ENCODE measurements around the gene CDK3.

The CDK3 gene

GRCh38 chr17:76014100-76014924 lies 13.7 kb downstream of the CDK3 start:
- H3K27me3 ChIP-seq (replicated peaks; ENCODE audit: control insufficient read depth, insufficient read depth, low read length, poor library complexity, severe bottlenecking) = no peaks in the 10 kb centered on the region
- H3K4me3 ChIP-seq (ENCODE audit: insufficient read depth, low read depth, low read length, poor library complexity, severe bottlenecking) = no peak overlapping the region
- no peak overlapping the region for H3K27ac ChIP-seq (ENCODE audit: insufficient read depth, low read length, poor library complexity, severe bottlenecking)
- no peaks in the 10 kb centered on the region for H3K4me1 ChIP-seq (ENCODE audit: control insufficient read depth, insufficient read depth, low read length, poor library complexity, severe bottlenecking)
- H3K9me3 ChIP-seq (ENCODE audit: control insufficient read depth, low read length) = no peaks in the 10 kb centered on the region
- peak; percentile 51 to 64 (median 51) for DNase-seq
- H3K36me3 ChIP-seq (ENCODE audit: control insufficient read depth, insufficient read depth, low read length) = no peaks in the 10 kb centered on the region

GRCh38 chr17:76014925-76015261 lies 14.2 kb downstream of the CDK3 start:
- DNase-seq = no peak
- Histone ChIP-seq H3K4me1 (ENCODE audit: control insufficient read depth, insufficient read depth, low read length, poor library complexity, severe bottlenecking) (no peaks in the 10 kb centered on the region), H3K4me3 (ENCODE audit: insufficient read depth, low read depth, low read length, poor library complexity, severe bottlenecking) (no peak overlapping the region), H3K27me3 (replicated peaks; ENCODE audit: control insufficient read depth, insufficient read depth, low read length, poor library complexity, severe bottlenecking) (no peaks in the 10 kb centered on the region), H3K9me3 (ENCODE audit: control insufficient read depth, low read length) (no peaks in the 10 kb centered on the region), H3K36me3 (ENCODE audit: control insufficient read depth, insufficient read depth, low read length) (no peaks in the 10 kb centered on the region), H3K27ac (ENCODE audit: insufficient read depth, low read length, poor library complexity, severe bottlenecking) (no peak overlapping the region)

GRCh38 chr17:76017481-76018339 lies 17.1 kb downstream of the CDK3 start:
- Histone ChIP-seq H3K9me3 (ENCODE audit: control insufficient read depth, low read length) (no peaks in the 10 kb centered on the region), H3K4me1 (ENCODE audit: control insufficient read depth, insufficient read depth, low read length, poor library complexity, severe bottlenecking) (no peaks in the 10 kb centered on the region), H3K36me3 (ENCODE audit: control insufficient read depth, insufficient read depth, low read length) (no peaks in the 10 kb centered on the region), H3K4me3 (ENCODE audit: insufficient read depth, low read depth, low read length, poor library complexity, severe bottlenecking) (no peak overlapping the region), H3K27me3 (replicated peaks; ENCODE audit: control insufficient read depth, insufficient read depth, low read length, poor library complexity, severe bottlenecking) (no peaks in the 10 kb centered on the region), H3K27ac (ENCODE audit: insufficient read depth, low read length, poor library complexity, severe bottlenecking) (no peak overlapping the region)
- no peak for DNase-seq

- no peak for DNase-seq
- Histone ChIP-seq H3K36me3 (ENCODE audit: control insufficient read depth, insufficient read depth, low read length) (no peaks in the 10 kb centered on the region), H3K27me3 (replicated peaks; ENCODE audit: control insufficient read depth, insufficient read depth, low read length, poor library complexity, severe bottlenecking) (no peaks in the 10 kb centered on the region), H3K4me1 (ENCODE audit: control insufficient read depth, insufficient read depth, low read length, poor library complexity, severe bottlenecking) (no peaks in the 10 kb centered on the region), H3K9me3 (ENCODE audit: control insufficient read depth, low read length) (no peaks in the 10 kb centered on the region), H3K27ac (ENCODE audit: insufficient read depth, low read length, poor library complexity, severe bottlenecking) (no peak overlapping the region), H3K4me3 (ENCODE audit: insufficient read depth, low read depth, low read length, poor library complexity, severe bottlenecking) (no peak overlapping the region)
Measured at GRCh38 chr17:76018340-76018680, 17.7 kb downstream of the CDK3 start.

- no peak overlapping the region for H3K27ac ChIP-seq (ENCODE audit: insufficient read depth, low read length, poor library complexity, severe bottlenecking)
- H3K4me1 ChIP-seq (ENCODE audit: control insufficient read depth, insufficient read depth, low read length, poor library complexity, severe bottlenecking) = no peaks in the 10 kb centered on the region
- H3K4me3 ChIP-seq (ENCODE audit: insufficient read depth, low read depth, low read length, poor library complexity, severe bottlenecking) = no peak overlapping the region
- no peaks in the 10 kb centered on the region for H3K36me3 ChIP-seq (ENCODE audit: control insufficient read depth, insufficient read depth, low read length)
- no peak for DNase-seq
- no peaks in the 10 kb centered on the region for H3K27me3 ChIP-seq (replicated peaks; ENCODE audit: control insufficient read depth, insufficient read depth, low read length, poor library complexity, severe bottlenecking)
- no peaks in the 10 kb centered on the region for H3K9me3 ChIP-seq (ENCODE audit: control insufficient read depth, low read length)
Measured at GRCh38 chr17:76018801-76019200, 18.1 kb downstream of the CDK3 start.

GRCh38 chr17:76019833-76020467 lies 19.3 kb downstream of the CDK3 start:
- Histone ChIP-seq H3K27me3 (replicated peaks; ENCODE audit: control insufficient read depth, insufficient read depth, low read length, poor library complexity, severe bottlenecking) (no peaks in the 10 kb centered on the region), H3K36me3 (ENCODE audit: control insufficient read depth, insufficient read depth, low read length) (no peaks in the 10 kb centered on the region), H3K4me3 (ENCODE audit: insufficient read depth, low read depth, low read length, poor library complexity, severe bottlenecking) (no peak overlapping the region), H3K27ac (ENCODE audit: insufficient read depth, low read length, poor library complexity, severe bottlenecking) (no peak overlapping the region), H3K9me3 (ENCODE audit: control insufficient read depth, low read length) (no peaks in the 10 kb centered on the region), H3K4me1 (ENCODE audit: control insufficient read depth, insufficient read depth, low read length, poor library complexity, severe bottlenecking) (no peaks in the 10 kb centered on the region)
- no peak for DNase-seq

GRCh38 chr17:76022285-76022684 lies 21.6 kb downstream of the CDK3 start:
- Histone ChIP-seq H3K27ac (ENCODE audit: insufficient read depth, low read length, poor library complexity, severe bottlenecking) (no peak overlapping the region), H3K9me3 (ENCODE audit: control insufficient read depth, low read length) (no peaks in the 10 kb centered on the region), H3K27me3 (replicated peaks; ENCODE audit: control insufficient read depth, insufficient read depth, low read length, poor library complexity, severe bottlenecking) (no peaks in the 10 kb centered on the region), H3K4me1 (ENCODE audit: control insufficient read depth, insufficient read depth, low read length, poor library complexity, severe bottlenecking) (no peaks in the 10 kb centered on the region), H3K4me3 (ENCODE audit: insufficient read depth, low read depth, low read length, poor library complexity, severe bottlenecking) (no peak overlapping the region), H3K36me3 (ENCODE audit: control insufficient read depth, insufficient read depth, low read length) (no peaks in the 10 kb centered on the region)
- DNase-seq = no peak

GRCh38 chr17:76022973-76023899 lies 22.6 kb downstream of the CDK3 start:
- DNase-seq = no peak
- H3K4me1 ChIP-seq (ENCODE audit: control insufficient read depth, insufficient read depth, low read length, poor library complexity, severe bottlenecking) = no peaks in the 10 kb centered on the region
- no peaks in the 10 kb centered on the region for H3K9me3 ChIP-seq (ENCODE audit: control insufficient read depth, low read length)
- H3K36me3 ChIP-seq (ENCODE audit: control insufficient read depth, insufficient read depth, low read length) = no peaks in the 10 kb centered on the region
- no peak overlapping the region for H3K4me3 ChIP-seq (ENCODE audit: insufficient read depth, low read depth, low read length, poor library complexity, severe bottlenecking)
- H3K27me3 ChIP-seq (replicated peaks; ENCODE audit: control insufficient read depth, insufficient read depth, low read length, poor library complexity, severe bottlenecking) = no peaks in the 10 kb centered on the region
- no peak overlapping the region for H3K27ac ChIP-seq (ENCODE audit: insufficient read depth, low read length, poor library complexity, severe bottlenecking)

- Histone ChIP-seq H3K9me3 (ENCODE audit: control insufficient read depth, low read length) (no peaks in the 10 kb centered on the region), H3K27me3 (replicated peaks; ENCODE audit: control insufficient read depth, insufficient read depth, low read length, poor library complexity, severe bottlenecking) (no peaks in the 10 kb centered on the region), H3K27ac (ENCODE audit: insufficient read depth, low read length, poor library complexity, severe bottlenecking) (no peak overlapping the region), H3K4me1 (ENCODE audit: control insufficient read depth, insufficient read depth, low read length, poor library complexity, severe bottlenecking) (no peaks in the 10 kb centered on the region), H3K4me3 (ENCODE audit: insufficient read depth, low read depth, low read length, poor library complexity, severe bottlenecking) (no peak overlapping the region), H3K36me3 (ENCODE audit: control insufficient read depth, insufficient read depth, low read length) (no peaks in the 10 kb centered on the region)
- DNase-seq = no peak
Measured at GRCh38 chr17:76023900-76024237, 23.2 kb downstream of the CDK3 start.

Measured in effector memory CD4-positive, alpha-beta T cell (primary cell).